ENCODE data around the gene OTC.

OTC gene

DNA sequence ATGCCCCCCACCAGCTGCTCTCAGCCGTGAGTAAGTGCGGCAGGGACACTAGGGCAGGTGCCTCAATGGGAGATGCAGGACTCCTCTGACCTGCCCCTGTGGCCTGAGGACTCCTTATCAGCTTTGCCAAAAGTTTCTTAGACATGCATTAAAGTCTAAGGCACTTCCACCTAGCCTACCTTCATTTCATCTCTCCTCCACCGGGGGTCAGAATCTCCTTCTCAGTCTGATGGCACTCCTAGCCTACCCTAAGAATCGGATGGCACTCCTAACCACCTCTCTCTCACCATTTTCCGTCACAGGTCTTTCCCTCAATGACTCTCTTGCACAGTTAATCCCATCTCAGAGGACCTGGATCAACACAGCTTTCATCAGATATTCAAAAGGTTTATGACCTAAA, 85.9 kb downstream of the OTC start:
- Histone ChIP-seq H3K27ac (ENCODE audit: low read depth in 2 of 2, low read length in 2 of 2) (no peak overlapping the region), H3K4me1 (ENCODE audit: control insufficient read depth in 2 of 2, insufficient read depth in 2 of 2, low read length in 2 of 2) (no peaks in the 10 kb centered on the region), H3K4me3 (ENCODE audit: low read length in 2 of 2) (no peak overlapping the region), H3K36me3 (ENCODE audit: control insufficient read depth in 2 of 2, insufficient read depth in 2 of 2, low read length in 2 of 2) (no peaks in the 10 kb centered on the region), H3K27me3 (ENCODE audit: control insufficient read depth in 2 of 2, insufficient read depth in 2 of 2, low read length in 2 of 2) (peaks cover 0 to 4% of the 10 kb centered on the region in 2 donors), H3K9me3 (ENCODE audit: control insufficient read depth in 2 of 2, low read length in 2 of 2) (no peaks in the 10 kb centered on the region), H3K9ac (ENCODE audit: low read depth in 1 of 2, low read length in 2 of 2) (no peak overlapping the region)

DNA sequence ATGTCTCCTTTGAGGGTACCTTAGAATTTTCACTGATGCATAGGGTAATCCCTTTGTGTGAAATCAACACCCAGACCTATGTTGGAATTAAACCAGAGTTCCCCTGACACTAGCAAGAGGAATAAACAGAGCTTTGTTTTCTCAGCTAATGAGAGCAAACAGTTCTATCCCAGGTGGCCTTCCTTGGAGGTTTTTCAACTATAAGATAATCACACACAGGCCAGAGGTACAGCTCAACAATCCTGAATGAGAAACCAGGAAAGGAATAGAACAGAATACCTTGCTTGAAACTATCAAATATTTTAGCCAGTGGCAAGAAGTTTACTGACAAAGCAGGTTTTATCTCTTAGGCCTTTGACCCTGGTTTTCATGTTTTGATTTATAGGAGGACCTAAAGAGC, 100.2 kb downstream of the OTC start:
- Histone ChIP-seq H3K4me1 (ENCODE audit: control insufficient read depth in 2 of 2, insufficient read depth in 2 of 2, low read length in 2 of 2) (no peaks in the 10 kb centered on the region), H3K4me3 (ENCODE audit: low read length in 2 of 2) (no peak overlapping the region)

DNA sequence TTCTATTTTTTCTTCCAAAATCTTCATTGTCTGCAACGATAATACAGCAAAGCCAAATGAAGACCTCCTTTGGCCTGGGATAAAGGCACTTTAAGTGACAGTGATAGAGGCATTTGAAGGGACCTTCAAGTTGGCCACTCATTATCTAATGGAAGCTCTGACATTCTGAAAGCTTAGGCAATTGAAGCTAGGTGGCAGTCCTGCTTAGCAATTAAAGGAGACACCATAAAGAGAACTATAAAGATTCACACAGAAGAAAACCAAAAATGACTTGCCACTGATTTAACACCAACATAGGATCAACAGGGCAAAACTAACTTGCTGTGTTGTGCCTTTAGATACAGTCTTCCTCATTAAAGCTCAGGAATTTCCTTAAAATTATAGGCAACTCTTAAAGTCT, 105.7 kb downstream of the OTC start:
- H3K36me3 ChIP-seq (ENCODE audit: control insufficient read depth in 2 of 2, insufficient read depth in 2 of 2, low read length in 2 of 2), result no peaks in the 10 kb centered on the region
- H3K9ac ChIP-seq (ENCODE audit: low read depth in 1 of 2, low read length in 2 of 2), result no peak overlapping the region
- no peak overlapping the region for H3K27ac ChIP-seq (ENCODE audit: low read depth in 2 of 2, low read length in 2 of 2)
- peaks cover 0 to 4% of the 10 kb centered on the region in 2 donors for H3K27me3 ChIP-seq (ENCODE audit: control insufficient read depth in 2 of 2, insufficient read depth in 2 of 2, low read length in 2 of 2)
- no peak overlapping the region for H3K4me3 ChIP-seq (ENCODE audit: low read length in 2 of 2)
- no peaks in the 10 kb centered on the region for H3K4me1 ChIP-seq (ENCODE audit: control insufficient read depth in 2 of 2, insufficient read depth in 2 of 2, low read length in 2 of 2)
- no peaks in the 10 kb centered on the region for H3K9me3 ChIP-seq (ENCODE audit: control insufficient read depth in 2 of 2, low read length in 2 of 2)

More for the DNA sequence above, 100.2 kb downstream of the OTC start:
- Histone ChIP-seq H3K27me3 (ENCODE audit: control insufficient read depth in 2 of 2, insufficient read depth in 2 of 2, low read length in 2 of 2) (no peaks in the 10 kb centered on the region), H3K9ac (ENCODE audit: low read depth in 1 of 2, low read length in 2 of 2) (no peak overlapping the region), H3K27ac (ENCODE audit: low read depth in 2 of 2, low read length in 2 of 2) (no peak overlapping the region), H3K9me3 (ENCODE audit: control insufficient read depth in 2 of 2, low read length in 2 of 2) (no peaks in the 10 kb centered on the region), H3K36me3 (ENCODE audit: control insufficient read depth in 2 of 2, insufficient read depth in 2 of 2, low read length in 2 of 2) (no peaks in the 10 kb centered on the region)

- H3K9me3 ChIP-seq (ENCODE audit: control insufficient read depth in 2 of 2, low read length in 2 of 2), result no peaks in the 10 kb centered on the region
- no peaks in the 10 kb centered on the region for H3K36me3 ChIP-seq (ENCODE audit: control insufficient read depth in 2 of 2, insufficient read depth in 2 of 2, low read length in 2 of 2)
- no peak overlapping the region for H3K9ac ChIP-seq (ENCODE audit: low read depth in 1 of 2, low read length in 2 of 2)
- H3K4me1 ChIP-seq (ENCODE audit: control insufficient read depth in 2 of 2, insufficient read depth in 2 of 2, low read length in 2 of 2), result no peaks in the 10 kb centered on the region
- H3K4me3 ChIP-seq (ENCODE audit: low read length in 2 of 2), result no peak overlapping the region
- peaks cover 0 to 6% of the 10 kb centered on the region in 2 donors for H3K27me3 ChIP-seq (ENCODE audit: control insufficient read depth in 2 of 2, insufficient read depth in 2 of 2, low read length in 2 of 2)
- H3K27ac ChIP-seq (ENCODE audit: low read depth in 2 of 2, low read length in 2 of 2), result no peak overlapping the region
These were observed 109.9 kb downstream of the OTC start for GRCh38 chrX:38462257-38462656.

- H3K36me3 ChIP-seq (ENCODE audit: control insufficient read depth in 2 of 2, insufficient read depth in 2 of 2, low read length in 2 of 2), result no peaks in the 10 kb centered on the region
- H3K9ac ChIP-seq (ENCODE audit: low read depth in 1 of 2, low read length in 2 of 2), result no peak overlapping the region
- H3K4me1 ChIP-seq (ENCODE audit: control insufficient read depth in 2 of 2, insufficient read depth in 2 of 2, low read length in 2 of 2), result no peaks in the 10 kb centered on the region
- no peak overlapping the region for H3K4me3 ChIP-seq (ENCODE audit: low read length in 2 of 2)
- H3K9me3 ChIP-seq (ENCODE audit: control insufficient read depth in 2 of 2, low read length in 2 of 2), result no peaks in the 10 kb centered on the region
- H3K27me3 ChIP-seq (ENCODE audit: control insufficient read depth in 2 of 2, insufficient read depth in 2 of 2, low read length in 2 of 2), result peaks cover 0 to 3% of the 10 kb centered on the region in 2 donors
- no peak overlapping the region for H3K27ac ChIP-seq (ENCODE audit: low read depth in 2 of 2, low read length in 2 of 2)
These were observed 113.3 kb downstream of the OTC start for GRCh38 chrX:38465686-38466085.

- H3K36me3 ChIP-seq (ENCODE audit: control insufficient read depth in 2 of 2, insufficient read depth in 2 of 2, low read length in 2 of 2), result no peaks in the 10 kb centered on the region
These were observed 116.3 kb downstream of the OTC start for GRCh38 chrX:38468563-38469157.

More at GRCh38 chrX:38468563-38469157, 116.3 kb downstream of the OTC start:
- no peaks in the 10 kb centered on the region for H3K4me1 ChIP-seq (ENCODE audit: control insufficient read depth in 2 of 2, insufficient read depth in 2 of 2, low read length in 2 of 2)
- no peaks in the 10 kb centered on the region for H3K9me3 ChIP-seq (ENCODE audit: control insufficient read depth in 2 of 2, low read length in 2 of 2)
- H3K4me3 ChIP-seq (ENCODE audit: low read length in 2 of 2), result no peak overlapping the region
- peaks cover 0 to 3% of the 10 kb centered on the region in 2 donors for H3K27me3 ChIP-seq (ENCODE audit: control insufficient read depth in 2 of 2, insufficient read depth in 2 of 2, low read length in 2 of 2)
- H3K9ac ChIP-seq (ENCODE audit: low read depth in 1 of 2, low read length in 2 of 2), result no peak overlapping the region
- no peak overlapping the region for H3K27ac ChIP-seq (ENCODE audit: low read depth in 2 of 2, low read length in 2 of 2)

Data from mucosa of rectum (tissue), 2 donors.